Hematopoietic multipotent progenitor cell treated with erythropoietin and hydrocortisone succinate and interleukin-3 and kit ligand, for 8 days (in vitro differentiated cells): ENCODE data around the gene ZNF436.
A peak's percentile ranks its signal among the peaks of the same experiment; 100 is the strongest.

Experiments used
- DNase-seq: peaks from one replicate; pipeline ENCODE4 v3.0.0-alpha.2; 2015

The ZNF436 gene

GRCh38 chr1:23369335-23370013 is at the start of gene ZNF436:
TSS of gene ZNF436 (minus strand) at chr1:23369836. CDS start at chr1:23368005, 1,831 bp downstream.
- DNase-seq: peak; percentile 93

- DNase-seq: no peak
Observed at GRCh38 chr1:23419180-23419579, 49.5 kb upstream of the ZNF436 start.

GRCh38 chr1:23417570-23417969 is 47.9 kb upstream of the ZNF436 start:
- peak; percentile 79 for DNase-seq

- no peak for DNase-seq
Observed at GRCh38 chr1:23416964-23417363, 47.3 kb upstream of the ZNF436 start.

- no peak for DNase-seq
Observed at GRCh38 chr1:23408797-23409290, 39.2 kb upstream of the ZNF436 start.

GRCh38 chr1:23407016-23407630 is 37.5 kb upstream of the ZNF436 start:
- DNase-seq: no peak

- no peak for DNase-seq
Observed at GRCh38 chr1:23405946-23406345, 36.3 kb upstream of the ZNF436 start.

GRCh38 chr1:23403735-23404486 is 34.3 kb upstream of the ZNF436 start:
- DNase-seq: peak; percentile 97

GRCh38 chr1:23403355-23403734 is 33.7 kb upstream of the ZNF436 start:
- DNase-seq: no peak

- peak; percentile 23 for DNase-seq
Observed at GRCh38 chr1:23403038-23403336, 33.4 kb upstream of the ZNF436 start.

GRCh38 chr1:23402286-23403037 is 32.8 kb upstream of the ZNF436 start:
- DNase-seq: no peak

- no peak for DNase-seq
Observed at GRCh38 chr1:23401313-23401712, 31.7 kb upstream of the ZNF436 start.

GRCh38 chr1:23400324-23401114 is 30.9 kb upstream of the ZNF436 start:
- no peak for DNase-seq

- no peak for DNase-seq
Observed at GRCh38 chr1:23399229-23399628, 29.6 kb upstream of the ZNF436 start.

GRCh38 chr1:23397908-23398307 is 28.3 kb upstream of the ZNF436 start:
- no peak for DNase-seq

- DNase-seq: no peak
Observed at GRCh38 chr1:23396380-23396779, 26.7 kb upstream of the ZNF436 start.

- DNase-seq: no peak
Observed at GRCh38 chr1:23395849-23396248, 26.2 kb upstream of the ZNF436 start.

- DNase-seq: no peak
Observed at GRCh38 chr1:23395154-23395724, 25.6 kb upstream of the ZNF436 start.

- DNase-seq: no peak
Observed at GRCh38 chr1:23394684-23395083, 25.0 kb upstream of the ZNF436 start.

- no peak for DNase-seq
Observed at GRCh38 chr1:23394181-23394580, 24.5 kb upstream of the ZNF436 start.

- DNase-seq: no peak
Observed at GRCh38 chr1:23393706-23394105, 24.1 kb upstream of the ZNF436 start.
